Astrocyte (in vitro differentiated cells and primary cell): ENCODE measurements around the gene TAGLN.

ENCODE experiments used
- EZH2 ChIP-seq: IDR thresholded peaks from 2 replicates; pipeline ENCODE4 v1.6.1; 2012; ENCODE audit warnings: mild to moderate bottlenecking, low read length, inconsistent platforms; ENCODE audit not compliant: insufficient read depth
- TF ChIP-seq, protein P1 (sequence below): IDR thresholded peaks from 2 replicates; pipeline ENCODE4 v1.5.1; 2011; ENCODE audit warnings: low read depth, mild to moderate bottlenecking, inconsistent platforms, low read length, moderate library complexity; ENCODE audit not compliant: insufficient read depth

DNA sequence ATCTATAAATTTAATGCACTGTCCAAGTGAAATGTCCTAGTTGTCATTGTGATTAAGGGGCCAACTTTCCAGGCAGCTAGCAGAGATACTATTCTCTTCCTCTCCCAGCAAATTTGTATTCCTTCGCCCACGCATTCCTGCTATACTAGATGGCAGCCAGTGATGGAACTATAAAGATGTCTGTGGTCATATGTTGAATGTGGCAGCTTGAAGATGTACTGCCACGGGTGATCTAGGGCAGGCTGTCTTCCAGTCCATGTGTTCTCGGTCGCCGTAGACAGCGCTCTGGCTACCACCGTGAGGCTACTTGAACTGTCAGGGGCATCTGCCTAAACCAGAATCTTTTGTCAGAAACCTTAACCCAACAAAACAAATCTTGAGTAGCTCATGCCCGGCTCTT, 29.0 kb upstream of the TAGLN start:
- TF ChIP-seq, protein P1, sequence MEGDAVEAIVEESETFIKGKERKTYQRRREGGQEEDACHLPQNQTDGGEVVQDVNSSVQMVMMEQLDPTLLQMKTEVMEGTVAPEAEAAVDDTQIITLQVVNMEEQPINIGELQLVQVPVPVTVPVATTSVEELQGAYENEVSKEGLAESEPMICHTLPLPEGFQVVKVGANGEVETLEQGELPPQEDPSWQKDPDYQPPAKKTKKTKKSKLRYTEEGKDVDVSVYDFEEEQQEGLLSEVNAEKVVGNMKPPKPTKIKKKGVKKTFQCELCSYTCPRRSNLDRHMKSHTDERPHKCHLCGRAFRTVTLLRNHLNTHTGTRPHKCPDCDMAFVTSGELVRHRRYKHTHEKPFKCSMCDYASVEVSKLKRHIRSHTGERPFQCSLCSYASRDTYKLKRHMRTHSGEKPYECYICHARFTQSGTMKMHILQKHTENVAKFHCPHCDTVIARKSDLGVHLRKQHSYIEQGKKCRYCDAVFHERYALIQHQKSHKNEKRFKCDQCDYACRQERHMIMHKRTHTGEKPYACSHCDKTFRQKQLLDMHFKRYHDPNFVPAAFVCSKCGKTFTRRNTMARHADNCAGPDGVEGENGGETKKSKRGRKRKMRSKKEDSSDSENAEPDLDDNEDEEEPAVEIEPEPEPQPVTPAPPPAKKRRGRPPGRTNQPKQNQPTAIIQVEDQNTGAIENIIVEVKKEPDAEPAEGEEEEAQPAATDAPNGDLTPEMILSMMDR, result no peak
- TF ChIP-seq EZH2, result no peak
